HL-60/S4 treated with retinoic acid at 250 ng/mL for 4 days and 3 days (cell line): ENCODE measurements around the gene WASHC2C.
"Not testable (repeated sequence)": the region's sequence is repeated elsewhere in the genome, so short reads cannot be mapped to it uniquely, and the experiment has no call there.

ENCODE experiments used
- in situ Hi-C: fragments of 300-500 bp; cut with MboI; formaldehyde crosslinking; loops from 2 replicates; pipeline ENCODE4 v1.7.0; 2022; ENCODE audit warnings: low sequenced_read_pairs

WASHC2C gene

GRCh38 chr10:45761622-45762021, 34.6 kb downstream of the WASHC2C start:
- in situ Hi-C loops, result not testable (repeated sequence)

DNA sequence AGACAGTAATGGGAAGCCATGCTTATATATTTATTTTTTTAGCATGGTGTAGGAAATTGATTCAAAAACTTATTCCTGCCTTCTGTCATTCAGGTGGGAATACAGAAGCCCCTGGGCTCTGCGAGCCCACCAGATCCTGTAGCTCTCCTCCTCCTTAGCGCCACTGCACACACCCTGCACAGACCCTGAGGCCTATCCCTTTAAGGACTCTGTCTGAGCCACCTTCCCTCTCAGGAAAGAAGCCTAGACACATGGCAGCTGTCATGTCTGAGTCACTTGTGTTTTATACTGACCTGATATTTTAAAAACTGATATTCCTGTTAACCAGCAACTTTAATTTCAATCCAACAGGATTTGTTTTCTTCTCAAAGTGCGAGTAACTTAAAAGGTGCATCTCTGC, 36.0 kb downstream of the WASHC2C start:
- in situ Hi-C loops, result not testable (repeated sequence)

GRCh38 chr10:45768334-45768733, 41.3 kb downstream of the WASHC2C start:
- in situ Hi-C loops, result not testable (repeated sequence)

DNA sequence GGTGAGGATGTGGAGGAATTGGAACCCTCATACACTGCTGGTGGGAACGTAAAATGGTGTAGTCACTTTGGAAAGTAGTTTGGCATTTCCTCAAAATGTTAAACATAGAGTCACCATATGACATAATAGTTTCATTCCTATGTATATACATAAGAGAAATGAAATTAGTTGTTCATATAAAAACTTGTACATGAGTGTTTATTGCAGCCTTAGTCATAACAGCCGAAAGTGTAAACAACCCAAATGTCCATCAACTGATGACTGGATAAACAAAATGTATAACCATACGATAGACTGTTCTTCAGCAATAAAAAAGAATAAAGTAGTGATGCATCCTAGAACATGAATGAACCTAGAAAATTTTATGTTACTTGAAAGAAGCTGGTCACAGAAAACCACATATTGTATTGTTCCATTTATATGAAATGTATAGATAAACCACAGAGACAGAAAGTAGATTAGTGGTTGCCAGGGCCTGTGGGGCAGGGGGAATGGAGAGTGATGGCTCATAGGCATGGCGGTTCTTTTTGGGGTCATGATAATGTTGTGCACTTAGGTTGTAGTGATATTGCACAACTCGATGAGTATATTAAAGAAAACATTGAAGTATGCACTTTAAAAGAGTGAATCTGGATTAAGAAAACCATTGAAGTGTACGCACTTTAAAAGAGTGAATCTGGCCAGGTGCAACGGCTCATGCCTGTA, 44.8 kb downstream of the WASHC2C start:
- in situ Hi-C loops, result not testable (repeated sequence)

GRCh38 chr10:45786217-45786616, 59.2 kb downstream of the WASHC2C start:
- in situ Hi-C loops, result not testable (repeated sequence)

DNA sequence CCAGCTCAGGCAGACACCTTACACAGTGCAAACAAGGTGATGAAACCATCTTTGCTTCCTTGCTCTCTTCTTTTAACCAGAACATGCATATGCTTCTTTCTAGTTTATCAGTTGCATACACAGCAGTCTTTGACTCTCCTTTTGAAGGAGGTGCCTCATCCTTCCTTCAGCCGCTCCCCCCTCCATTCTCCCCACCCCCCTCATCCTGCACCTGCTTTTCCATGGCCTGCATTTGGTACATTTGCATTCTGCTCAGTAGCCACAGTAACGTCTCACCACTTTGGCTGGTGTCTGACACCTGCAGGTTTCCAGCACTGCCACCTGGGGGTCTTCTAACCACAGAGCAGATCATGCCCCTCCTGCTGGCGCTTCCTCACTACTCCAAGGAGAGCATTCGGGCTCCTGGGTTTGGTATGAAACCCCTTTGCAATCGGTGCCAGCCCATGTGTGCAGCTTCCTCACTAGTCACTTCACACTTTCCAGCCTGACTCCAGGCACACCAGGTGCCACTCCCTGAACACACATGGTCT, 60.2 kb downstream of the WASHC2C start:
- in situ Hi-C loops, result not testable (repeated sequence)

GRCh38 chr10:45789991-45790390, 62.9 kb downstream of the WASHC2C start:
- in situ Hi-C loops, result not testable (repeated sequence)

GRCh38 chr10:45790694-45791426, 63.8 kb downstream of the WASHC2C start:
- in situ Hi-C loops, result not testable (repeated sequence)

DNA sequence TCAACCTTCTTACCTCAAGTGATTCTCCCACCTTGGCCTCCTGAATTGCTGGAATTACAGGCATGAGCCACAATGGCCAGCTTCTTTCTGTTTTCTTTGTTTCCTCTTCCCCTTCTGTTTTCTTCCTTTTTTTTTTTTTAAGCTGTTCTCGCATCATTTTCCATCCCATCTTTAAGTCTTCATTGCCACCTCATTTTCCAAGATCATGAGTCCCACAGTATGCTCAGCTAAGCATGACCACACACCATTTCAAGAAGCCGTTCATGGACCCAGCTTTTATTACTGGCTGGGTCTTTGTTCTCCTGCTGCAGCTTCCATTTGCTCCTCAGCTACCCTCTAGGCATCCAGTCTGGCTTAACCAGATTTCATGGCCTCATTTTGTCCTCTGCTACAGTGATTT, 67.7 kb downstream of the WASHC2C start:
- in situ Hi-C loops, result not testable (repeated sequence)

DNA sequence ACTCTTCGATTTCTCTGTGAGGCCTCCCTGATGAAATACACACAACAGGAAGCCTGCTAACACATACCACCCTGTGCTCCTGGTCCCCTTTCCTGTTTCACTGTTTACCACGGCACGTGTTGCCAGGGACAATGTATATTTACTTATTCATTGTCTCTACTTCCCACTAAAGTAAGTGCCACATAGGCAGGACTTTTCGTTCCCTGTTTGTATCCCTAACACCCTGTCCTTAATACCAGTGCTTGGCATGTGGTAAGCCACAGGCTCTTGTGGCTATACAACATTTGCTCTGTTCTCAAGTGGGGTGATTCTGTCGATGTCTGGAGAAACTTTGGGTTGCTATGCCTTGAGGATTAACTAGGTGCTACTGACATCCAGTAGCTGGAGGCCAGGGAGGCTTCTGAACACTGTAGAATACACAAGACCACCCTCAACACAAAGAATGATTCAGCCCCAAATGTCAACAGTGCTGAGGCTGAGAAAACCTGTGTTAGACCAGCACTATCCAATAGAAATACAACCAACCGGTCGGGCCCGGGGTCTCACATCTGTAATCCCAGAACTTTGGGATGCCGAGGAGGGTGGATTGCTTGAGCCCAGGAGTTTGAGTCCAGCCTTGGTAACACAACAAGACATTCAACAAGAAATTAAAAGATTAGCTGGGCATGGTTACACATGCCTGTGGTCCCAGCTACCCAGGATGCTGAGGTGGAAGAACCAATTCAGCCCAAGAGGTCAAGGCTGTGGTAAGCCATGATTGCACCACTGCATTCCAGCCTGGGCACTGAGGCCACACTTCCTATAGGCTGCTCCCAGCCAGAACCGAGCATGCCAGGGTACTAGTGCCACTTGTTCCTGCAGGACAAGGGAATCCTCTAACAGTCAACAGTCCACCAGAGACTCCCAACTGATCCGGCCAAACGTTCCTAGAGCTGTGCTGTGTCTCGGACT, 76.3 kb downstream of the WASHC2C start:
- in situ Hi-C loops, result not testable (repeated sequence)

- in situ Hi-C loops, result not testable (repeated sequence)
Measured at GRCh38 chr10:45804996-45805395, 77.9 kb downstream of the WASHC2C start.

- in situ Hi-C loops, result no loop called here
Measured at GRCh38 chr10:45809837-45810236, 82.8 kb downstream of the WASHC2C start.

DNA sequence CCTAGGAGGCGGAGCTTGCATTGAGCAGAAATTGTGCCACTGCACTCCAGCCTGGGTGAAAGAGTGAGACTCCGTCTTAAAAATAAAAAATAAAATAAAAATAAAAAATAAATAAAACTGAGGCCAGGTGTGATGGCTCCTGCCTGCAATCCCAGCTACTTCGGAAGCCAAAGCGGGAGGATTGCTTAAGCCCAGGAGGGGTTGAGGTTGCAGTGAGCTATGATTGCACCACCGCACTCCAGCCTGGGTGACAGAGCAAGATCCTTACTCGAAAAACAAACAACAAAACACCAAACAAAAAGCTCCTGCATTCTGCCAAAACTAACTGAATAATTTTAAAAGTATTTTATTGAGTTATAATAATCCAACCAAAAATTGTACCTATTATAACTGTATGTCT, 84.0 kb downstream of the WASHC2C start:
- in situ Hi-C loops, result no loop called here

DNA sequence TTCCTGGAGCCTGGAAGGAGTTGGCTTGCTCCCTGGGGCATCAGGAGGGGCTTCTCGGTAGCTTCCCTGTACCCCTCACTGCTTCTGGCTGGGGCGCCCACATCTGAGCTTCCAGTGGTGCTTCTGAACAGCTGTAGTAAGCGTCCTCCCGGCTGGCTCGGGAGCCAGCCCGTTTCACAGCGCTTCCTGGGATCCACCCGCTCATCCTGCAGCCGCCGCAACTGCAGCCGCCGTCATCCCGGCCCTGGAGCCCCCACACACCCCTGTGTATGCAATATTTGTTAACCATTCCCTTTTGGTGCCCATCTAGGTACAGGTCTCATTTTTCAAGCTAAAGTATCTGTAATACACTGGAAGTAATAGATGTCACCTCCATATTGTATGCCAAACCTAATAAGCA, 85.9 kb downstream of the WASHC2C start:
- in situ Hi-C loops, result not testable (repeated sequence)

GRCh38 chr10:45814146-45814545, 87.1 kb downstream of the WASHC2C start:
- in situ Hi-C loops, result not testable (repeated sequence)

- in situ Hi-C loops, result no loop called here
Measured at GRCh38 chr10:45817130-45817859, 90.2 kb downstream of the WASHC2C start.

DNA sequence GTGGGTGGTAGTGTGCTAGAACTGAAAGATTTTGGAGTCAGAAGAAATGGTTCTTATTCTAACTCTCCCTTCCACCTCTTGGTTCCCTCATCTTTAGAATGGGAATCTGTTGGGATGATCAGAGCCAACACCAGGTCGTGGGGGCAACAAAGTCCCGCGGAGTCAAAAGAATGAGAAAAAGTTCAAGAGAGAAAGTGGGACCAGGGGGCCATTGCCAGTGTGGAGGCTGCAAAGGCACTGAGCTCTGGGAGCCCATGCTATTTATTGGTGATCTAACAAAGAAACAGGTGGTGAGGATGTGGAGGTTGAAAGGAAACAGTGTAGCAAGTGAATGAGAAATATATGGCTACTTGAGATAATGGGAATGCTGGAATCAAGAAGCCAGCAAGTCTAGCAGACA, 90.8 kb downstream of the WASHC2C start:
- in situ Hi-C loops, result no loop called here

DNA sequence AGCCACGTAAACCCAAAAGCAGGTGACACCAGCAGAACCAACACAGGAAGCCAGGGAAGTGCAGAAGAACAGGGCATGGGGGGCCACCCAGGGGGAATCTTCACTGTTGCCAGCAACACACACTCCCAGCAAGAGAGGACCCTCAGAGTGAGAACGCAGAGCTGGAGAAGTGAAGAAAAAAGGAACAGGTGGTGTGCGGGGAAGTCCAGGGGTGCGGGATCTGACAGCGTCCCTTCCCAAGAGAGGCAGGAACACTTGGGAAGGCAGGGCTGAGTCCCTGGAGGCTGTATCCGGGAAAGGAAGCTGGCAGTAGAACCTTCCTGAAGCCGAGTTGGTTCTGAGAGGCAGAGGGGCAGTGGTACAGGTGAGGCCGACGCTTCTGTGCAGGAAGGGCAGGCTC, 92.5 kb downstream of the WASHC2C start:
- in situ Hi-C loops, result no loop called here

- in situ Hi-C loops, result not testable (repeated sequence)
Measured at GRCh38 chr10:45820107-45820830, 93.2 kb downstream of the WASHC2C start.

- in situ Hi-C loops, result not testable (repeated sequence)
Measured at GRCh38 chr10:45822918-45823317, 95.9 kb downstream of the WASHC2C start.
